ENCODE data around the gene ZNRF1. TPM values are rescaled to one million over a fixed set of nuclear protein-coding genes. Genes with fewer than 3 reads are reported as not detected.

The ZNRF1 gene
- total and polyA plus RNA-seq, 3 donors from 2014 or later = 51.8 to 93.0 (median 90.4) TPM

GRCh38 chr16:75017670-75018525 lies 19.1 kb downstream of the ZNRF1 start:
- 70 to 72% methylated on average over 3 of the region's 3 CpGs for WGBS, 2 donors
- no peak overlapping the region for H3K27ac ChIP-seq
- intact Hi-C loops (cut with DNase I; ENCODE audit: low total_unique reads) = no loop called here
- peaks cover 10% of the 10 kb centered on the region for H3K4me1 ChIP-seq
- no peaks in the 10 kb centered on the region for H3K27me3 ChIP-seq
- no peaks in the 10 kb centered on the region for H3K9me3 ChIP-seq
- H3K36me3 ChIP-seq (ENCODE audit: low read depth, missing control alignments) = no peaks in the 10 kb centered on the region
- TF ChIP-seq, protein P1, sequence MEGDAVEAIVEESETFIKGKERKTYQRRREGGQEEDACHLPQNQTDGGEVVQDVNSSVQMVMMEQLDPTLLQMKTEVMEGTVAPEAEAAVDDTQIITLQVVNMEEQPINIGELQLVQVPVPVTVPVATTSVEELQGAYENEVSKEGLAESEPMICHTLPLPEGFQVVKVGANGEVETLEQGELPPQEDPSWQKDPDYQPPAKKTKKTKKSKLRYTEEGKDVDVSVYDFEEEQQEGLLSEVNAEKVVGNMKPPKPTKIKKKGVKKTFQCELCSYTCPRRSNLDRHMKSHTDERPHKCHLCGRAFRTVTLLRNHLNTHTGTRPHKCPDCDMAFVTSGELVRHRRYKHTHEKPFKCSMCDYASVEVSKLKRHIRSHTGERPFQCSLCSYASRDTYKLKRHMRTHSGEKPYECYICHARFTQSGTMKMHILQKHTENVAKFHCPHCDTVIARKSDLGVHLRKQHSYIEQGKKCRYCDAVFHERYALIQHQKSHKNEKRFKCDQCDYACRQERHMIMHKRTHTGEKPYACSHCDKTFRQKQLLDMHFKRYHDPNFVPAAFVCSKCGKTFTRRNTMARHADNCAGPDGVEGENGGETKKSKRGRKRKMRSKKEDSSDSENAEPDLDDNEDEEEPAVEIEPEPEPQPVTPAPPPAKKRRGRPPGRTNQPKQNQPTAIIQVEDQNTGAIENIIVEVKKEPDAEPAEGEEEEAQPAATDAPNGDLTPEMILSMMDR (IDR thresholded peaks at IDR 0.05) = no peak
- TF ChIP-seq POLR2A (IDR thresholded peaks at IDR 0.05) = no peak
- H3K4me3 ChIP-seq = no peak overlapping the region
- no peak for DNase-seq

DNA sequence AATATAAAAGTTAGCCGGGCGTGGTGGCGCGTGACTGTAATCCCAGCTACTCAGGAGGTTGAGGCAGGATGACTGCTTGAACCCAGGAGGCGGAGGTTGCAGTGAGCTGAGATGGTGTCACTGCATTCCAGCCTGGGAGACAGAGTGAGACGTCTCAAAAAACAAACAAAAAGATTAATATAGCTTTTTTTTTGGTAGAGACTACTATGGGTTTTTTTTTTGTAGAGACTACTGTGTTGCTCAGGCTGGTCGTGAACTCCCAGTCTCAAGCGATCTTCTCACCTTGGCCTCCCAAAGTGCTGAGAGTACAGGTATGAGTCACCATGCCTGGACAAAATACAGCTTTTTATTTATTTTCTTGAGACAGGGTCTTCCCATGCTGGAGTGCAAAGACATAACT lies 20.2 kb downstream of the ZNRF1 start:
- Histone ChIP-seq H3K4me3 (no peak overlapping the region), H3K4me1 (peaks cover 4% of the 10 kb centered on the region), H3K27ac (no peak overlapping the region), H3K27me3 (no peaks in the 10 kb centered on the region), H3K36me3 (ENCODE audit: low read depth, missing control alignments) (no peaks in the 10 kb centered on the region), H3K9me3 (no peaks in the 10 kb centered on the region)
- DNase-seq = no peak
- intact Hi-C loops (cut with DNase I; ENCODE audit: low total_unique reads) = no loop called here
- 76 to 80% methylated on average over 8 of the region's 8 CpGs for WGBS, 2 donors
- TF ChIP-seq, protein P1 (IDR thresholded peaks at IDR 0.05) = no peak
- no peak for TF ChIP-seq POLR2A (IDR thresholded peaks at IDR 0.05)

DNA sequence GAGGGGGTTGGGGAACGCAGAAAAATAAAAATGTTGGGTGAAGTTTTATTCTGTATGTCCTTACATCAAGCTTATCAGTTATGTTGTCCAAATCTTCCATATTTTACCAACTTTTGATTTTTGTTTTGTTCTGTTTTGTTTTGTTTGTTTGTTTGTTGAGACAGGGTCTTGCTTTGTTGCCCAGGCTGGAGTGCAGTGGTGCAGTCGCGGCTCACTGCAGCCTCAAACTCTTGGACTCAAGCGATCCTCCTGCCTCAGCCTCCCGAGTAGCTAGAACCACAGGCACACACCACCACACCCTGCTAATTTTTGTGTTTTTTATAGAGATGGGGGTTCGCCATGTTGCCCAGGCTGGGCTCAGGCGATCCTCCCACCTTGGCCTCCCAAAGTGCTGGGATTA lies 20.8 kb downstream of the ZNRF1 start:
- no peak for DNase-seq
- Histone ChIP-seq H3K27me3 (no peaks in the 10 kb centered on the region), H3K27ac (no peak overlapping the region), H3K9me3 (no peaks in the 10 kb centered on the region), H3K36me3 (ENCODE audit: low read depth, missing control alignments) (no peaks in the 10 kb centered on the region), H3K4me3 (no peak overlapping the region), H3K4me1 (peaks cover 4% of the 10 kb centered on the region)
- TF ChIP-seq, protein P1 (IDR thresholded peaks at IDR 0.05) = no peak
- TF ChIP-seq POLR2A (IDR thresholded peaks at IDR 0.05) = no peak
- intact Hi-C loops (cut with DNase I; ENCODE audit: low total_unique reads) = no loop called here
- WGBS, 2 donors = 94 to 96% methylated on average over 7 of the region's 7 CpGs

GRCh38 chr16:75021410-75021809 lies 22.6 kb downstream of the ZNRF1 start:
- intact Hi-C loops (cut with DNase I; ENCODE audit: low total_unique reads) = no loop called here
- peaks cover 13% of the 10 kb centered on the region for H3K4me1 ChIP-seq
- no peak overlapping the region for H3K4me3 ChIP-seq
- H3K36me3 ChIP-seq (ENCODE audit: low read depth, missing control alignments) = no peaks in the 10 kb centered on the region
- WGBS, 2 donors = 96 to 97% methylated on average over 1 of the region's 1 CpG
- H3K27ac ChIP-seq = no peak overlapping the region
- TF ChIP-seq, protein P1 (IDR thresholded peaks at IDR 0.05) = no peak
- no peak for TF ChIP-seq POLR2A (IDR thresholded peaks at IDR 0.05)
- no peak for DNase-seq
- no peaks in the 10 kb centered on the region for H3K9me3 ChIP-seq
- no peaks in the 10 kb centered on the region for H3K27me3 ChIP-seq

- intact Hi-C loops (cut with DNase I; ENCODE audit: low total_unique reads) = no loop called here
- 93 to 94% methylated on average over 4 of the region's 4 CpGs for WGBS, 2 donors
- Histone ChIP-seq H3K27ac (no peak overlapping the region), H3K36me3 (ENCODE audit: low read depth, missing control alignments) (no peaks in the 10 kb centered on the region), H3K4me3 (no peak overlapping the region), H3K27me3 (no peaks in the 10 kb centered on the region), H3K9me3 (no peaks in the 10 kb centered on the region), H3K4me1 (peaks cover 13% of the 10 kb centered on the region)
- TF ChIP-seq, protein P1 (IDR thresholded peaks at IDR 0.05) = no peak
- no peak for TF ChIP-seq POLR2A (IDR thresholded peaks at IDR 0.05)
- no peak for DNase-seq
These were observed 23.7 kb downstream of the ZNRF1 start for GRCh38 chr16:75022567-75022966.

Measured in testis (tissue), 3 donors.